ENCODE measurements around the gene SLC2A13.

DNA sequence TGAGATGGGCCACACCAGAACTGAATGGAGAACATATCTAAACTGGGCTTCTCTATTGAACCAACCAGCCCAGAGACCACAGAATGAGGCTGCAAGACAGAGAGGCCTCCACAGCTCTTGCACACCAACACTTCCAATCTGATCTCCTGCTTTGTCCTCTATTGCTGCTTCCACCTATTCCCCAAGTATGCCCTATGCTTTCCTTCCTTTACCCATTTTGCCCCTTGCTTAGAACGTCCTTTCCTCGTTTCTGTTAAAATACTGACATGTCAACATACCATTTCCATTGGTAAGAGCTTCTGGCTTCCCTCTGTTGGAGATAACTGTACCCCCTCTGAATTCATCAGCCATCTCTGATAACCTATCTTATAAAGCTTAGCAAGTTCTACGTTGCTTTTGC is 2.8 kb downstream of the SLC2A13 start:
- TF ChIP-seq USF1 (CRISPR knock-in tag; IDR thresholded peaks at IDR 0.05) (no peak), CBFB (CRISPR knock-in tag; IDR thresholded peaks at IDR 0.05; ENCODE audit: low read depth) (no peak), ELF4 (CRISPR knock-in tag; IDR thresholded peaks at IDR 0.05; ENCODE audit: low read depth) (no peak), ZNF263 (CRISPR knock-in tag; IDR thresholded peaks at IDR 0.05; ENCODE audit: low read depth) (no peak), PREB (CRISPR knock-in tag; IDR thresholded peaks at IDR 0.05; ENCODE audit: borderline replicate concordance) (no peak), SP1 (CRISPR knock-in tag; conservative IDR thresholded peaks at IDR 0.05) (no peak)
- TF ChIP-seq, protein P1, sequence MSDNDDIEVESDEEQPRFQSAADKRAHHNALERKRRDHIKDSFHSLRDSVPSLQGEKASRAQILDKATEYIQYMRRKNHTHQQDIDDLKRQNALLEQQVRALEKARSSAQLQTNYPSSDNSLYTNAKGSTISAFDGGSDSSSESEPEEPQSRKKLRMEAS (CRISPR knock-in tag; IDR thresholded peaks at IDR 0.05): no peak
